ENCODE results near the gene OLIG1.

The OLIG1 gene

GRCh38 chr21:33031152-33031911 lies 38.6 kb upstream of the OLIG1 start:
- no peak for DNase-seq

- DNase-seq: no peak
Measured at GRCh38 chr21:33032434-33033047, 37.4 kb upstream of the OLIG1 start.

- no peak for DNase-seq
Measured at GRCh38 chr21:33033094-33033951, 36.6 kb upstream of the OLIG1 start.

- DNase-seq: no peak
Measured at GRCh38 chr21:33033961-33034413, 36.0 kb upstream of the OLIG1 start.

GRCh38 chr21:33035147-33035546 lies 34.8 kb upstream of the OLIG1 start:
- no peak for DNase-seq

- peak; percentile 17 to 73 for DNase-seq
Measured at GRCh38 chr21:33036430-33037162, 33.3 kb upstream of the OLIG1 start.

- DNase-seq: no peak
Measured at GRCh38 chr21:33037501-33037900, 32.4 kb upstream of the OLIG1 start.

GRCh38 chr21:33039536-33039935 lies 30.4 kb upstream of the OLIG1 start:
- DNase-seq: no peak

GRCh38 chr21:33040215-33040614 lies 29.7 kb upstream of the OLIG1 start:
- no peak for DNase-seq

- no peak for DNase-seq
Measured at GRCh38 chr21:33041981-33042380, 28.0 kb upstream of the OLIG1 start.

GRCh38 chr21:33042812-33043211 lies 27.1 kb upstream of the OLIG1 start:
- no peak for DNase-seq

- DNase-seq: no peak
Measured at GRCh38 chr21:33046455-33046854, 23.5 kb upstream of the OLIG1 start.

- no peak for DNase-seq
Measured at GRCh38 chr21:33047231-33047630, 22.7 kb upstream of the OLIG1 start.

- DNase-seq: no peak
Measured at GRCh38 chr21:33051925-33052324, 18.0 kb upstream of the OLIG1 start.

- no peak for DNase-seq
Measured at GRCh38 chr21:33053951-33054350, 16.0 kb upstream of the OLIG1 start.

GRCh38 chr21:33055991-33056390 lies 13.9 kb upstream of the OLIG1 start:
- no peak for DNase-seq

GRCh38 chr21:33057385-33057940 lies 12.5 kb upstream of the OLIG1 start:
- no peak for DNase-seq

- DNase-seq: no peak
Measured at GRCh38 chr21:33058527-33058926, 11.4 kb upstream of the OLIG1 start.

GRCh38 chr21:33058957-33059356 lies 11.0 kb upstream of the OLIG1 start:
- DNase-seq: no peak

GRCh38 chr21:33059380-33059841 lies 10.5 kb upstream of the OLIG1 start:
- DNase-seq: peak; percentile 14 to 56

GRCh38 chr21:33061233-33061632 lies 8.7 kb upstream of the OLIG1 start:
- no peak for DNase-seq

GRCh38 chr21:33063375-33063883 lies 6.5 kb upstream of the OLIG1 start:
- DNase-seq: no peak

Measured in CD4-positive, alpha-beta T cell treated with Interleukin-1 beta for 1 hour (primary cell).